Small intestine (tissue), 16 donors: Measurements from ENCODE around the gene AXDND1. TPM values are rescaled to one million over a fixed set of nuclear protein-coding genes. Genes with fewer than 3 reads are reported as not detected.
A peak's percentile ranks its signal among the peaks of the same experiment; 100 is the strongest.

Experiments
- DNase-seq, 2 donors: peaks; one replicate each; pipeline versions ENCODE4 v3.0.0 to v3.0.0-alpha.2; 2013
- FAIRE-seq: peaks from 2 replicates; lab custom pipeline; 2012; peaks lifted over from hg19 to GRCh38; lab: Jason Lieb, UNC
- H3K27ac ChIP-seq, 3 donors: one replicate each; pipeline ENCODE4 v1.5.1; 2013; ENCODE audit warnings: low read length in 2 of 3, mild to moderate bottlenecking in 2 of 3, control low read depth in 1 of 3, inconsistent platforms in 1 of 3, low read depth in 1 of 3, moderate library complexity in 1 of 3
- H3K27me3 ChIP-seq, 3 donors: one replicate each; pipeline ENCODE4 v1.6.1; 2013; ENCODE audit warnings: low read length in 3 of 3, inconsistent platforms in 1 of 3; ENCODE audit not compliant: control insufficient read depth in 3 of 3, insufficient read depth in 3 of 3
- H3K36me3 ChIP-seq, 3 donors: one replicate each; pipeline ENCODE4 v1.6.1; 2013; ENCODE audit warnings: low read length in 3 of 3, inconsistent platforms in 1 of 3, low read depth in 1 of 3, mild to moderate bottlenecking in 1 of 3, moderate library complexity in 1 of 3; ENCODE audit not compliant: control insufficient read depth in 3 of 3, insufficient read depth in 2 of 3
- H3K4me1 ChIP-seq, 3 donors: one replicate each; pipeline ENCODE4 v1.6.1; 2013; ENCODE audit warnings: low read length in 2 of 3, inconsistent platforms in 1 of 3, low read depth in 1 of 3, mild to moderate bottlenecking in 1 of 3, moderate library complexity in 1 of 3; ENCODE audit not compliant: control insufficient read depth in 3 of 3, insufficient read depth in 2 of 3
- H3K4me3 ChIP-seq, 3 donors: one replicate each; pipeline ENCODE4 v1.5.1; 2013; ENCODE audit warnings: low read length in 3 of 3, control low read depth in 1 of 3, inconsistent platforms in 1 of 3, low read depth in 1 of 3, mild to moderate bottlenecking in 1 of 3, moderate library complexity in 1 of 3
- H3K9me3 ChIP-seq, 2 donors: one replicate each; pipeline ENCODE4 v1.6.1; 2013; ENCODE audit warnings: low read depth in 1 of 2, low read length in 1 of 2; ENCODE audit not compliant: control insufficient read depth in 2 of 2, insufficient read depth in 1 of 2
- WGBS, 3 donors: extraction: QIAGEN DNeasy Blood & Tissue Kit; methylation state at CpG; one replicate each; pipeline ENCODE4 v1.1.7; 2013; 5-methylcytosine and 5-hydroxymethylcytosine counted together
- long read RNA-seq, 10 donors: transcript quantifications; one replicate each; lab custom pipeline, GENCODE V29; 2026
- polyA plus RNA-seq, 4 donors: library from polyadenylated mRNA; stranded (reverse) in 3 of 4; unstranded in 1 of 4; fragments of 200-250 nt in 3 of 4; fragments of 120-200 nt in 1 of 4; gene quantifications; one replicate each; pipeline versions ENCODE4 v1.2.1 to v1.2.3, GENCODE V29; 2013
- donor health status: healthy with polysubstance abuse.
- donor health status: control.
- donor health status: control.
- donor health status: Bipolar disorder and iron deficiency.
- donor health status: healthy.

AXDND1 gene, protein sequence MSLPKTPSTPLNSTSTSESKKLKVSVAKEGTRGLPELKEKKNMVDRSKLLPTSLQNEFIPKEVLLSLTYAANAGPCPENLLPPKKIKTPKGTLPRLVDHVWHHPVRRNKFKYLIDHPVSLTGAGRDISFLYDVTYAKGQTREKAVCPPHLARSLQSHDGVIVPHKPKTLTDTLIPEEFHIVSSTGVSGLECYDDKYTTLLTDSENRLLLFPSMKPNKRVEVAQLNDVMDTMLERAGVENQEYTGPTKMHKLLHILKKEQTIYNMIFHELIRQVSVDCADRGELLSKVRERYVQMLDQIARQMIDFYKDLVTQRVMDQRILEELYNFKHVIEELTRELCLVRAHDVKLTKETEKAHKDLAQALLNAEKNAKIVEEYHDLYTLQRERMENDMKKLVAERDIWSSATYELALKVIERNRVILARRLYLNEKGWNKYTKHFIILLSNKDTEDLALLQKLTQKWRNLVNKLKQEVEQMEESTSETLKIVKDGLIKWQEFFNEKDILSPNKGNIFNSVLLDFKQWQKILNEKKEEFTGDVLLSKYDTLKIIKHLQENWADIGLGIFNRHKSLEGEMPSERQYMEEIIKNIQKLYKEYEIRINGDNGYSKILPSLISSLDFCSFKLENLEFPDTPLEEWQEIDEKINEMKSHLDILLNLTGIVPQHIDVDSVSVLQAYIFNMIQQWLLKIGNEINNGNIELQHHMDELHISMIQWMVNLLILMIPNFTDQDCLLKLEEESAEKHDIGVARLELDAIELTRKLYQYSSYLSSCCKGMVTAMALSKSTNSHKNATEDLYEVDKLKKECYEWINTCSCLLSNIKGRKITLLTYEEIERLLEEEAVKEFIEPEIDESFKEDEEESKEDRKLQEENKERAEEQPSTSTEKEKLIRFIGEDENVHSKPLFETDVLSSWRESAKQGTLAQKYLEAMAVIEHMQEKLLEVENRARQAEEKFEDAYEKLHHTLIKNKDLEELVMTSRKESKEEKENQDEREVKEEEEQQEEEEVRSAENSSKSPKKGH
- polyA plus RNA-seq: 10 to 100 TPM in 1 of 4 donors, 1 to 10 TPM in 2, under 1 TPM in 1; 0.22 to 28.0 (median 6.7) TPM
- long read RNA-seq, donor 1: 0 reads
- long read RNA-seq, donor 2: 0 reads
- long read RNA-seq, donor 3: 0 reads
- long read RNA-seq, donor 4: 0 reads
- long read RNA-seq, donor 5: 0 reads
- long read RNA-seq, donor 6: 0 reads
- long read RNA-seq, donor 7: 0 reads
- long read RNA-seq, donor 8: 0 reads
- long read RNA-seq, donor 9: 0 reads
- long read RNA-seq, donor 10: 0 reads

DNA sequence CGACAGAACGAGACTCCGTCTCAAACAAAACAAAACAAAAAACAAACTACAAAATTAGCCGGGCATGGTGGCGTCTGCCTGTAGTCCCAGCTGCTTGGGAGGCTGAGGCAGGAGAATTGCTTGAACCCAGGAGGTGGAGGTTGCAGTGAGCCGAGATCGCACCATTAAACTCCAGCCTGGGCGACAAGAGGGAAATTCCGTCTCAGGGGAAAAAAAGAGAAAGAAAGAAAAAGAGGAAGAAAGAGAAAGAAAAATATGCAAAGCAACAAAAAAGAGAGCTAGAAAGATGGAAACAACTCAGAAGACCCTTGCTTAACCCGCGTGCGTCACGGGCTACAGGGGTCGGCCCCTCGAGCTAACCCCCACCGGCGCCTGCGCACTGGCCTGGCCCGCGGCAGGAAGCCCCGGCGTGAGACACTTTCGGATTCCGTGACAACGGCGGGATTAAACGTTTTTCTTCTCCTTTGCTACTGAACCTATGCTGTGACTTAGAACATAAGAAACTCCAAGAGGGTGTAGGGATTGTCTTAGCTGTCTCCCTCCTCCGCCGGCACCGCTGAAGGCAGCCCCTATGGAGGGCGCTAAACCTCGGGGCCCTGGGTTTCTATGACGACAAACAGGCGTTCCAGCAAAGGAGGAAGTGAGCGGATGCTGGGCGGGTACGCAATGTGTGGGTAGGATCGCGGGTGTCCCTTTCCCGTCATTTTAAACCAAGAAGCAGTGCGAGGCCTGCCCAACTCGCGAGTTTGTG is at the start of gene AXDND1:
AXDND1 (plus strand) TSS at position 630 of the 751 bp plus-strand sequence. CDS start 539 bp downstream, outside the sequence.
- Histone ChIP-seq H3K4me3 (peak within 1 kb of the TSS; percentile 39 to 95 (median 69)), H3K27me3 (no peaks in the 10 kb centered on the region), H3K36me3 (no peaks in the 10 kb centered on the region), H3K4me1 (no peaks in the 10 kb centered on the region), H3K9me3 (no peaks in the 10 kb centered on the region), H3K27ac (peak within 1 kb of the TSS; percentile 83 to 97 (median 87))
- WGBS, 3 donors: 3 to 7% (median 7%) methylated on average over 43 of the region's 43 CpGs
- DNase-seq (peak; percentile 91 to 94), FAIRE-seq (no peak)

DNA sequence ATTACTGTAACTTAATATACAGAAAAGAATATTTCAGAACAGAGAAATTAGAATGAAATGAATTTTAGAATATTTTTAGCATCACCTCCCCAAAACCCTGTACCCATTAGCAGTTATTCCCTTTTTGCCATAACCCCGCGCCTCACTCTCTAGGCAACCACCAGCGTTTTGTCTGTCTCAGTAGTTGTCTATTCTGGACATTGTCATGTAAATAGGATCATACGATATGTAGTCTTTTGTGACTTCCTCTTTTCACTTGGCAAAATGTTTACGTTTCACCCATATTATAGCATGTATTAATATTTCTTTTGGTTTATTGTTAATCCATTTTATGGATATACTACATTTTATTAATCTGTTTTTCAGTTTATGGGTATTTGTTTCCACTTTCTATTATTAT is 47.3 kb upstream of the AXDND1 start:
- no peak for DNase-seq
- Histone ChIP-seq H3K27ac (no peak overlapping the region), H3K9me3 (no peaks in the 10 kb centered on the region), H3K4me1 (no peaks in the 10 kb centered on the region), H3K27me3 (no peaks in the 10 kb centered on the region), H3K4me3 (no peak overlapping the region), H3K36me3 (peaks cover 0 to 13% (median 2%) of the 10 kb centered on the region in 3 donors)
- no peak for FAIRE-seq
- 80 to 93% (median 86%) methylated on average over 5 of the region's 5 CpGs for whole genome bisulfite sequencing, 3 donors

DNA sequence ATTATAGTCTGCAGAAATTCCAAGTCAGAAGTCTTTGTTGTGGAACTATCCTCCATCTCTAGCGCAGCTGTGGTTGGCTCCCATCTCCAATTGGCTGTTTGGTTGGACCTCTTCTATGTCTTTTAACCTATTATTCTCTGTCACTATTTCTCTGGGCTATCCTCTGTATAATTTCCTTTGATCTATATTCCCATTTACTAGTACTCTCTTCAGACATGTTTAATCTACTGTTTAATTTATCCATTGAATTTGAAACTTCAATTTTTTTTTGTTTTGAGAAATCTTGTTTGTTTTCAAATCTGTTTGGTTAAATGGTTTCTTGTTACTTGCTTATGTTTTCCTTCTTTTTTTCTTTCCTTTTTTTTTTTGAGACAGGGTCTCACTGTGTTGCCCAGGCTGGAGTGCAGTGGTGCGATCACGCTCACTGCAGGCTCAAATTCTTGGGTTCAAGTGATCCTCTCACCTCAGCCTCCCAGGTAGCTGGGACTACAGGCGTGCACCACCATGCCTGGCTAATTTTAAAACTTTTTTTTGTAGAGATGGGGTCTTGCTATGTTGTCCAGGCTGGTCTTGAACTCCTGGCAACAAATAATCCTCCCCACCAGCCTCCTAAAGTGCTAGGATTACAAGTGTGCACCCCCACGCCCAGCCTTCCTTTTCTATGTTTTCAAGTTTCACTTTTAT is 44.1 kb upstream of the AXDND1 start:
- WGBS, 3 donors: 96 to 98% (median 98%) methylated on average over 5 of the region's 5 CpGs
- H3K27ac ChIP-seq: no peak overlapping the region
- peaks cover 0 to 10% (median 0%) of the 10 kb centered on the region in 3 donors for H3K36me3 ChIP-seq
- no peaks in the 10 kb centered on the region for H3K9me3 ChIP-seq
- H3K4me1 ChIP-seq: no peaks in the 10 kb centered on the region
- no peak for FAIRE-seq
- H3K27me3 ChIP-seq: no peaks in the 10 kb centered on the region
- no peak overlapping the region for H3K4me3 ChIP-seq
- no peak for DNase-seq

DNA sequence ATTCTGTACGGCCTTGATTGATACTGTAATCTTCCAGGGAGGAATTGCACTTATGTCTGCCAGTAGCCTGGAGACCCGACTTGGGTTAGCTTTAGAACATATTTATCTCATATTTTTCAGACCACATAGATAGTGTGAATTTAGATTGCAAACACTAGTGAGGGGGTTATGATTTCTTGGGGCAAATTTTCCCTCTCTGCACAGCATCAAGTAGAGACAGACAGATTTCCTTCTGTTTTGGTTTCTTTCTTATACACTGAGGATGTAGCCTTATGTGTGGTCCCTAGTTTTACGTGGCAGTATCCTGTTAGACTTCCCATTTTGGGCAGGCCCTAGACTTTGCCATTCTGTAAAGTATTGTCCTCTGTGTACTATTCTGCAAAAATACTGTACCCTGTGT is 43.2 kb upstream of the AXDND1 start:
- no peaks in the 10 kb centered on the region for H3K9me3 ChIP-seq
- peaks cover 0 to 10% (median 0%) of the 10 kb centered on the region in 3 donors for H3K36me3 ChIP-seq
- no peak overlapping the region for H3K27ac ChIP-seq
- no peak for DNase-seq
- 28 to 50% (median 45%) methylated on average over 3 of the region's 3 CpGs for WGBS, 3 donors
- no peaks in the 10 kb centered on the region for H3K4me1 ChIP-seq
- no peak for FAIRE-seq
- H3K4me3 ChIP-seq: no peak overlapping the region
- no peaks in the 10 kb centered on the region for H3K27me3 ChIP-seq

DNA sequence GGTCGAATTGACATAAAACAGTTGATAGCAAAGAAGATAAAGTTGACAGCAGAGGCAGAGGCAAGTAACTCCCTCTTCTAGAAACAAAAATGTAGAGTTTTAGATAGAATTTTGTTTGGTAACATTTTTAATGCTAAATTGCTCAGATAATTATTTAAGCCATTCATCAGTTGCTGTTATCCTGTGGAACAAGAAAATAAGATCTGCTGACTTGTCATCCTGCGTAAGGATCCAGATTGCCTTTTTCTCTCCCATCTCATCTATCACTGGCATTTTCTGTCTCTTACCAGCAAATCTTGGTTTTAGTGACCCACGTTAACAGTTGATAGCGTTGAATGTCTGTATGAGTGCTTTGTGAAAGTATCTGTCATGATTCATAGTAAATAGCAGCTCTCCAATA is 42.3 kb upstream of the AXDND1 start:
- H3K4me1 ChIP-seq: no peaks in the 10 kb centered on the region
- H3K36me3 ChIP-seq: peaks cover 0 to 10% (median 0%) of the 10 kb centered on the region in 3 donors
- no peaks in the 10 kb centered on the region for H3K27me3 ChIP-seq
- no peak overlapping the region for H3K4me3 ChIP-seq
- H3K27ac ChIP-seq: no peak overlapping the region
- WGBS, 3 donors: 79 to 81% (median 80%) methylated on average over 4 of the region's 4 CpGs
- no peak for DNase-seq
- FAIRE-seq: no peak
- H3K9me3 ChIP-seq: no peaks in the 10 kb centered on the region

DNA sequence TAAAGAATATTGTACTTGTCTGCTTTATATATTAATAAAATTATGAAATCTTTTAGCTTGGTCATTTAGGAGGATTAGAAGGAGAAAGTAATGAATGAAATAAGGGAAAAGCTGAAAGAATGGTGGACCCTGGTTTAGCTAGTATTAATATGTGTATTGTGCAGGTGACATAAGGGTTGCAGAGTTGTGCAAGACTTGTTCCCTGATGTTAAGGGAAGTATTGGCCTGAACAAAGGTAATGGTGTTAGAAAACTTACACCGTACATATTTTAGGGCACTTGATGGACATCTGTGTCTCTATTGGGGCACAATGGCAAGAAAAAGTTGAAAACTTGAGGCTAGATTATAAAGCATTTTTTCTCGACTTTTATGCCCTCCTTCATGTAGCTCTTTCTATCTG is 39.9 kb upstream of the AXDND1 start:
- no peaks in the 10 kb centered on the region for H3K4me1 ChIP-seq
- H3K9me3 ChIP-seq: peaks cover 3 to 12% of the 10 kb centered on the region in 2 donors
- peaks cover 0 to 10% (median 0%) of the 10 kb centered on the region in 3 donors for H3K36me3 ChIP-seq
- no peak for DNase-seq
- no peak overlapping the region for H3K27ac ChIP-seq
- 70 to 93% (median 87%) methylated on average over 2 of the region's 2 CpGs for WGBS, 3 donors
- H3K4me3 ChIP-seq: no peak overlapping the region
- no peaks in the 10 kb centered on the region for H3K27me3 ChIP-seq
- FAIRE-seq: no peak

DNA sequence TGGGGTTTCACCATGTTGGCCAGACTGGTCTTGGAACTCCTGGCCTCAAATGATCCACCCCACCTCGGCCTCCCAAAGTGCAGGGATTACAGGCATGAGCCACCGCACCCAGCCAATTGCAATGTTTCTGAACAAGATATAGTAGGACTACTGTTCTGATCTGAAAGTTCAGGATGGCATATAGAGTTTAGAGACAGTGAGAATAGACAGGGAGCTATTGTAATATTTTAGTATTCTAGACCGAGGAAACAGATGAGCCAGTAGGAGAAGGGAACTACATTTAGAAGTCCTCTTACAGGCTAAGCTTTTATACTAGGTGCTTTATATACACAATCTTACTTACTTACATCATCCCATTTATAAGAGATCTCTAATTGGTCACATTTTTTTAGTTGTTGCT is 39.0 kb upstream of the AXDND1 start:
- H3K27ac ChIP-seq: no peak overlapping the region
- no peak overlapping the region for H3K4me3 ChIP-seq
- peaks cover 3 to 12% of the 10 kb centered on the region in 2 donors for H3K9me3 ChIP-seq
- no peaks in the 10 kb centered on the region for H3K4me1 ChIP-seq
- FAIRE-seq (no peak), DNase-seq (no peak)
- H3K36me3 ChIP-seq: peaks cover 0 to 7% (median 0%) of the 10 kb centered on the region in 3 donors
- WGBS, 3 donors: 96 to 100% (median 96%) methylated on average over 3 of the region's 3 CpGs
- H3K27me3 ChIP-seq: no peaks in the 10 kb centered on the region
